GM21367 (cell line): Measurements from ENCODE around the gene CLIP1.
"Not testable (repeated sequence)": the region's sequence is repeated elsewhere in the genome, so short reads cannot be mapped to it uniquely, and the experiment has no call there.

Source experiments
- ATAC-seq: cut with Tn5 transposase; IDR thresholded peaks from one replicate; pipeline ENCODE4 v1.9.1; 2021; ENCODE audit not compliant: unreplicated experiment

CLIP1 gene

DNA sequence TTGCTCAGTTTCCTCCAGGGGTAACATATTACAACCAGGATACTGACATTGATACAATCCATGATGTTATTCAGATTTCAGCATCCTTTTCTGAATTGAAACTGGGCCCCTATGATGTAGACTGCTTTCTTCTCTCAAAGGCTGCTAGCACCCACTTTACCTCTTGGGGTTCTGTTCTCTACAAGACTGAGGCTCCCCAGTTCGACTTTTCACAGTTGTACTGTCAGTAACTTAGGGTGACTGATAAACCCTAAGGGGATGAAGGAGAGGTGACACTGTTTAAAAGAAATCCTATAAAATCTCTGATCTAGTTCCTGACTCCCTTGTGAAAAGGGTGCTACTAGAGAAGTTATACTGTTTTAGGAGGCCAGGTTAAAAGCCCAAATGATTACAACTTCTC is 157.0 kb downstream of the CLIP1 start:
- no peak for ATAC-seq

DNA sequence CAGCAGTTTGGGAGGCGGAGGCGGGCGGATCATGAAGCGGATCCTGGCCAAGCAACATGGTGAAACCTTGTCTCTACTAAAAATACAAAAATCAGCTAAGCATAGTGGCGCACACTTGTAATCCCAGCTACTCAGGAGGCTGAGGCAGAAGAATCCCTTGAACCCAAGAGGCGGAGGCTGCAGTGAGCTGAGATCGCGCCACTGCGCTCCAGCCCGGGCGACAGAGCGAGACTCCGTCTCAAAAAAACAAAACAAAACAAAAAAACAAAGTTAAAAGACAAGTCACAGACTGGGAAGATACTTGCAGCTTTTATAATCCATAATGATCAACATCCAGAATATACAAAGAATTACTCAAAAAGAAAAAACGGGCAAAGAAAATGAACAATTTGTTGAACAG is 161.7 kb downstream of the CLIP1 start:
- not testable (repeated sequence) for ATAC-seq

DNA sequence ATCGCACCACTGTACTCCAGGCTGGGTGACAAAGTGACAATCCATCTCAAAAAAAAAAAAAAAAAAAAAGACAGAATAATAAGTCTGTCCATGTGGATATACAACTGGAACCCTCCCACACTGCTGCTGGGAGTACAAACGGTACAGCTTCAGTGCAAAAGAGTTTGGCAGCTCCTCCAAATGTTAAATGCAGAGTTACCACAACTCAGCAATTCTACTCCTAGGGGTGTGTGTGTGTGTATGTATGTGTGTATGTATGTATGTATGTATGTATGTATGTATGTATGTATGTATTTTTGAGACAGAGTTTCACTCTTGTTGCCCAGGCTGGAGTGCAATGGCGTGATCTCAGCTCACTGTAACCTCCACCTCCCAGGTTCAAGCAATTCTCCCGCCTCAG is 163.5 kb downstream of the CLIP1 start:
- ATAC-seq = not testable (repeated sequence)

DNA sequence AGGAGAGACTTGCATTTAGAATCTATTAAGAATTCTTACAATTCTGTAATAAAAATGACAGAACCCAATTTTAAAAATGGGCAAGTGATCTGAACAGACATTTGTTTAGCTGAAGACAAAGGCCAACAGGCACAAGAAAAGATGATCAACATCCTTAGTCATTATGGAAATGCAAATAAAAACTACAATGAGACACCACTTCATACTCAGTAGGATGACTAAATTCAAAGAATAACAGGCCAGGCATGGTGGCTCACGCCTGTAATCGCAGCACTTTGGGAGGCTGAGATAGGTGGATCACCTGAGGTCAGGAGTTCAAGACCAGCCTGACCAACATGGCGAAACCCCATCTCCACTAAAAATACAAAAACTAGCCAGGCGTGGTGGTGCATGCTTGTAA is 164.0 kb downstream of the CLIP1 start:
- ATAC-seq = not testable (repeated sequence)

DNA sequence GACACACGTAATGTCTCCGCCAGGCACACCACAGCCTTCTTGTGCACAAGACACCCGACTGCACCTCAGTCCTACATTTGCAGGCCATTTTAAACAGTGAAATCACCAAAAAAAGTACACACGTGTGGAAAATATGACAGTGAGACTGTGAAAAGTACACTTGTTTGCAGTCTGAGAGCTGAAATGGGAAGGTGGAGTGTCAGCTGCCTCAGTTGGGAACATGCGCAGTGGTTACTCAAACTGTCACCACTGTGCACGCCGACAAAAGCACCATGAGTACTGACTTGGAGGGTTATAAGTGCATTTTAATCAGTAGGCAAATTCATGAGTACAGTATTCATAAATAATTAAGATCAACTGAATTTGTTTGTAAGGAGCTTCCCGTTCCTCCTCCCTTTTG is 171.9 kb downstream of the CLIP1 start:
- no peak for ATAC-seq

DNA sequence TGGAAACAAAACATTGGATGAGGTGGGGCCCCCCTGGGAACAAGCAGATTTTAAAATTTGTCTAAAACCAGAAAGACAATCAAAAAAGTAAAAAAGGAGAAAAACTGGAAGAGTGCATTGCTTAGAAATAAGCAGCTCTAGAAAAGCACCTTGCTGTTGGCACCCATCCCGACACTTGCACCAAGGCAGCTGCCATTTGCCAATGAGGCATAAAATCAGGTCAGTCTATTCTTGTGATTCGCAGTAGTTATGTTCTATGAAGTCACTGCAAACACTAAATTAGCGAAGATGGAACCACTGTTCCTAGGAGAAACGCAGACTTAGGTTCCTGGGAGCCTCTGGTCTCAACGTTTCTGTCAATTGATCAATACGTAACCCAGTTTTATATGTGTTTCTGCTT is 172.4 kb downstream of the CLIP1 start:
- ATAC-seq = no peak

DNA sequence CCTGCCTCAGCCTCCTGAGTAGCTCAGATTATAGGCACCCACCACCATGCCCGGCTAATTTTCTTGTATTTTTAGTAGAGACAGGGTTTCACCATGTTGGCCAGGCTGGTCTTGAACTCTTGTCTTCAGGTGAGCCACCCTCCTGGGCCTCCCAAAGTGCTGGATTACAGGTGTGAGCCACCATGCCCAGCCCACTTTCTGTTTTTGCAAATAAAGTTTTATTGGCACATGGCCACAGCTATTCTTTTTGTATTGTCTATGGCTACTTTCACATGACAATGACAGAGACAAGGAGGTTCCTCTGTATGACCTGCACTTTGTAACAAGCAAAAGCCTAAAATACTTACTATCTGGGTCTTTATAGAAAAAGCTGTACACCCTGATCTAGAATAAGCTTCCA is 176.9 kb downstream of the CLIP1 start:
- ATAC-seq = no peak

DNA sequence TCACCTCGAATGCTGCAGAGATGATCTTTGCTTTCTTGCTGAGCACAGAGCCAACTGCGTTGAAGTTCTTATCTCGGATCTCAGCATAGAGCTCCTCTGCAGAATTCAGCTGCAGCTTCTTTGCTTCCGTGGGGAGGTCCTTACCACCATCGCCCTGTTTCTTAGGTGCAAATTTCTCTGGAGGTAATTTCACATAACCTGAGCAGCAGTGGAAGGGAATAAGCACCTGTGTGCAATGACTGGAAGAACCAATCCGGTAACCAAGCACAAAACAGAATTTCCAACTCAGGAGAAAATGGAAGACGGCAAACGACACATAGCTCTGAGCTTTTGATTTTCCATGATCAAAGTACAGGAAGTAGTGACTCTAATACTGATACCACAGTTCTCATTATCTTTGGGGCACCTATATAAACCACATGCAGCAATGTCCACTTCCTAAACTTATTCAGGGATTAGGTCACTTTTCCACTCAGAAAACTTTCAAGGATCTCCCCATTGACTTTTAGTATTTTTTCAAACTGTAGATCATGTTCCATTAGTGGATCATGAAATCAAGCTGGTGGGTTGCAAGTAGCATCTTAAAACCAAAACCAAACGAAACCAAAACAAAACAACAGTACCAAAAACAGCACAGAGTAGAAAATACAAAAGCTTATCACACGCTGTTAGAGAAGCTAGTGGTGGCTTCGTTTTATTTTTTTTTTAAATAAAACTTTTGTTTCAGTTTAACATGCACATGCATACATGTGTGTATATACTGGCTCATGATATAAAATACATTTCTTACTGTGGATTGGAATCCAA is 177.7 kb downstream of the CLIP1 start:
- no peak for ATAC-seq

DNA sequence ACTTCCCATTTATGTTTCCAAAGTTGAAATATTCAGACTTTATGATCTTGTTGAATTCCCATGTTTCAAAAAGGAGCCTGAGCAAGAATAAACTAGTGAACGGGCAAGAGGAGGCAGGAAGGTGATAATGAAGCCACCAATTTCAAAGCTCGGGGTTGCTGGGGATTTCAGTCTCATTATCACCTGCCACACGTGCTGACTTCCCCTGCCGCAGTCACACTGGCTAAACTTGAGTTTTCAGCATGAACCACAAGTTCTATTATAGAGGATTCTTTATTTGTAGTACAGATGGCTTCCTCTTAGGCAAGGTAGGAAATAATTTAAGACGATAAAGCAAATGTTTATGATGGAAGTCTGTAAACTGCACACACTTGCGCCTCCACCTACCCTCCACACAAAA is 178.5 kb downstream of the CLIP1 start:
- no peak for ATAC-seq

DNA sequence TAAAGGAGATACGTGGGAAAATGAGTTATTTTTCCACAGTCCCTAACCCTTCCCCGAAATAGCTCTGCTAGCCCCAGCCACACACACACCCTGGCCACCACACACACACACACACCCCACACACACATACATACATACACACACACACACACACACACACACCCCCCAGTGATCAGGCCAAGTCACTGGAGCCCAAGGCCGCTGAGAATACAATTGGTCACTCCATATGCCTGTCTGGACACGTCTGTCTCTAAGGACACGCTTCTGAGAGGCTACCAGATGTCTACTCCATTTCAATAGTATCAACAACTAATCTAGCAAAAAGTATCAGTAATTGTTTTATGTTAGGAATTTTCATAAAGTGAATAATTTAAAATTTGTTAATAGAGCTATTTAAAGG is 183.6 kb downstream of the CLIP1 start:
- ATAC-seq = no peak

DNA sequence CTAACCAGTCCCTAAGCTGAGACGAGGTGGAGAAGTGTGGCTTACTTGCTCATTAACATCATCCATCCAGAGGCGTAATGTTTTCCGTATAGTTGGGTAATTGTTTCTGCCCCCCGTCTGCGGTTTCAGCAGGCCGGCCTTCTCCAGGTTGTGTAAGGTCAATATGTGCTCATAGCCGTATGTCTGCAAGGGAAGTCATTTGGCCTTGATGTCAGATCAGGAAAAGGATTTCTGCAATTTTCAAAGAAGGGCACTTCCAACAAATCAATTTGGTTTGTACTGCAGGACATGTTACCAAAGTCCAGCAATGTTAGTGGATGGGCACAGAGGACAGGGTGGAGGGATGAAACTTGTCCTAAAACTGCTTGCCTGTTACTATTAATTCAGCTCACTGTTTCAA is 186.7 kb downstream of the CLIP1 start:
- ATAC-seq = no peak

DNA sequence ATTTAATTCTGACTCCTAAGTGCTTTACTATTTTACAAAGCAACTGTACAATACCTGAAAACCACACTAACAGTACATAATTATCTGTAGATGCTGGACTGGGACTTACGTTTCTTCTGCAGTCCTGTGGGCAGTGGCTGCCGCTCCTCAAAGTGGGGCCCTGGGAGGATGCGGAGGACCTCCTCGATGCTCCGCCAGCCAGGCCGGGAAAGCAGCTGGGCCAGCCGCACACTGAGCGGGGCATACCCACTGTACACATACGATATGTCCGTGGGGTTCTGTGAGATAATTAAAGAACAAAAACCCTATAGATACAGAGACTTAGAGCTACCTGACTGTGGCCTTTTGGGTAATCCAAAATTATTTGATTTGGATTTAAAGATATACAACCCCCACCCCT is 189.8 kb downstream of the CLIP1 start:
- no peak for ATAC-seq

DNA sequence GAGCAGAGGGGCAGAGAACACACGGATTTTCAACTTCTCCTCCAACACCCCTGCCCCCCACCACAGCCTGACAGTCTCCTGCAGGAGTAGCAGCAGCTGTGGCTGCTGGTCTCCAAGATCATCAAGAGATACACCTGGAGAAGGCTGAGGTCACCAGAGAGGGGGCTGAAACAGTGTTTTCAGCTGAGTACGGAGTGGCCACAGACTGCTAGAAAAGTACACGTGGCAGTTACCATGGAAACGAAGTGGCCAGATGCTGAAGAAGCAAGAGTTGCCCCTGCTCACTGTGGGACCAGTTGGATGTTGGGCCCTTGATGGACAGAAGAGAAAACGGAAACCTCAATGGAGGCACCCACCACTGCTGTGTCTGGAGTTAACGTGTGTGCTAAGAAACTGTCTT is 191.7 kb downstream of the CLIP1 start:
- no peak for ATAC-seq

DNA sequence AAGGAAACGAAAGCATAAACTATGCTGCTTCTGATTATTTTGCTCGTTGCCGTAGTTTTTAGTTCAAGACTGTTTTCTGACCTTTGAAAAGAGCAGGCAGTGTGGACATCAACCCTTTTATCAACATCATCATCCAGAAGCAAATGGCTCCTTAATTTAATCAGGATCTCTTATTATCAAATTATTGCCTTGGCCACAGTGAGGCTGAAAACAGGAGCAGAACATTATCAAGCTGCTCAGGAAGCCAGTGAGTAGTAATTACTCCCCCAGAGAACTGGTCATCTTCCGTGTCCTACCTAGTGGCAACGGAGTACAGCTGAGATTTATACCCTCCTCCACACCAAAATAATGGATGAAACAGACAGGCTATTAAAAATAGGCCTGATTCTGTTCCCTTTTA is 194.4 kb downstream of the CLIP1 start:
- ATAC-seq = no peak

DNA sequence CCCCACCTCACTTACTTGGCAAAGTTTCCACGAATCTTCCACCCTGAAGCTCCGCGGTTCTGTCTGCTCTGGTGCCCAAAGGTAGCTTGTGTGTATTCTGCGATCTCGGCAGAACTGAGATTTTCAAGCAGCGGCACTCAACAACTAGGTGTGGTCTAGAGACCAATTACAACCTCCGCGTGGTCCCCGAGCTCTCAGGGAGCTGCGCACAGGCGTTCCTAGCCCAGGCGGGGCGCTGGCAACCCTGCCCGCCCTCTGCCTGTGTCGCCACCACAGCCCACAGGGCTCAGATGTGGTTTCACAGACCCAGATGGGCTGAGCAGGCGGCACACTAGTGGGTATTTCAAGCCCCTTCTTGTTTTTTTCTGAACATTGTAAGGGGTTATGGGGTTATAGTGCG is 195.1 kb downstream of the CLIP1 start:
- no peak for ATAC-seq

DNA sequence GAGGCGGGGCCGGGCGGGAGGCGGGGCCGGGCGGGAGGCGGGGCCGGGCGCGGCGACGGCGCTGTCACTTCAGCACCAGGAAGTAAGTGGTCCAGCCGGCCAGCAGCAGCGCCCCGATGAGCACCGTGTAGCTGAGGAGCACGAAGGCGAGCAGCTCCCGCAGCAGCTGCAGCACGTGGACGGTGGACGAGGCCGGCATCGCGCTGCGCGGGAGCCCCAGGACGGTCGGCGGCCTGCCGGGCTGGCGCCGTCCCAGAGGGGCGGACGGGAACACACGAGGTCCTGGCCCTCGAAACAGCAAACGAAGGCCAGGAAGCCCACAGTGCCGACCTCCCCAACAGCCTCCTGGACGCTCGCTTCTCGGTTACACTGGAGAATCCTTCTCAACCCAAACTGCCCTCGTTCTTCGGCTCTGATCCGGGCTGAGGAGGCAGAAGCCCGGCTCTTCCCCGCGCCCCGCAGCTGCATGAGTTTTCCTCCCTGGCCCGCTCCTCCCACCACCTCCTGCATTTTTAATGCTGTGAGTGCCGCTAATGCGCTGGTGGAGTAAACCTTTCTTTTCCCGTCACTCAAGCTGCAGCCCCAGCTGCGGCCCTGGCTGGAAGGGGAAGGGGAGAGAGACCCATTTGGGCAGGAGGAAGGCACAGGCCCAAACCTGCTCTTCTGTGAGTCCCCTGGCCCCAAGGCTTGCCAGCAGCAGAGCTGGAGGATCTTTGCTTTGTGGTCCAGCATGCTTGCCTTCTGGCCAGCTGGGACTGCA is 195.9 kb downstream of the CLIP1 start:
- no peak for ATAC-seq

DNA sequence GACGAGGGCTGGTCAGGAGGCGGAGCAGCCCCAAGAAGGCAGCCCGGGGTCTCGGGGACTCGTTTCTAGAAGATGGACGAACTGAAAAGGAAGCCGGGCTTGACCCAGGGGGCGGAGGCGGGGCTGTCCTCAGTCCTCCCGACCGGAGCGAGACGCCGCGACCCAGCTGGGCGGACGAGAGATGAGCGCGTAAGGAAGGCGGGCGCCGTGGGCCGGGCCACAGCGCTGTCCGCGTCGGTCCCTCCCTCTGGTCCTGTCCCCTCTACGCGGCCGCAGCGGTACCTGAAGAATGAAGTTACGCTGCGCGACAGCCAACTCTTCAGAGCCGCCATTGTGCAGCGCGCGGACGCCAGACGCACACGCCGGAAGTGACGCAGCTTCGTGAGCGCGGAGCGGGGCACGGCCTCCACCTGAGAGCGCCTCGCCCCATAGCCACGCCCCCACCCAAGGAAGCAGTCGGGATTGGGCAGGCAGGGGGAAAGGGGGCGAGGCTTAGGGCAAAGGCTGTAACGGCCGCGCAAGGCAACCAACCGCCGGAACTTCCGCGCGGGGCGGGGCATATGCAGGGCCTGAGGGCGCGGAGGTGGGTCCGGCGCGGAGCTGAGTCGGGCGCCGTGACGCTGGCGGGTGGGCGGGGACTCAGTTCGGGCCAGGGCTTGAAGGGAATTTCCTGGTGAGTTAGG is 196.6 kb downstream of the CLIP1 start, which contains the start of gene DIABLO:
Gene DIABLO, minus strand, starts transcription at position 370 of the 683 bp plus-strand sequence. Its CDS starts 38 bp downstream, at position 332.
- peak; percentile 88 for ATAC-seq
